ENCODE data around the gene ZNF19.
"Not testable (repeated sequence)": the region's sequence is repeated elsewhere in the genome, so short reads cannot be mapped to it uniquely, and the experiment has no call there.

- TF ChIP-seq CTCF, POLR2A (IDR thresholded peaks at IDR 0.05): not testable (repeated sequence)
These were observed 14.9 kb upstream of the ZNF19 start for GRCh38 chr16:71504051-71504450.

Measured in upper lobe of left lung (tissue), 4 donors.